Smooth muscle cell (in vitro differentiated cells): ENCODE measurements around the gene ARHGEF9. TPM values are rescaled to one million over a fixed set of nuclear protein-coding genes. Genes with fewer than 3 reads are reported as not detected.
"Not testable (repeated sequence)": the region's sequence is repeated elsewhere in the genome, so short reads cannot be mapped to it uniquely, and the experiment has no call there.

Experiments
- DNase-seq: peaks from one replicate; lab custom pipeline; 2025; ENCODE audit not compliant: unreplicated experiment; lab: John Stamatoyannopoulos, UW
- H2AFZ ChIP-seq: fragments of 200-600 bp; sonication (generic); 2 replicates; pipeline ENCODE4 v1.6.0; 2016; ENCODE audit warnings: antibody characterized with exemption, low read depth, mild to moderate bottlenecking
- H3F3A ChIP-seq: fragments of 200-600 bp; sonication (generic); 2 replicates; pipeline ENCODE4 v1.6.0; 2017; ENCODE audit warnings: antibody characterized with exemption, low read depth
- H3K27ac ChIP-seq: fragments of 200-600 bp; sonication (generic); 2 replicates; pipeline ENCODE4 v1.5.1; 2016; ENCODE audit warnings: low read depth, mild to moderate bottlenecking
- H3K27me3 ChIP-seq: fragments of 200-600 bp; sonication (generic); 2 replicates; pipeline ENCODE4 v1.6.1; 2016; ENCODE audit warnings: low read depth, mild to moderate bottlenecking
- H3K36me3 ChIP-seq: fragments of 200-600 bp; sonication (generic); 2 replicates; pipeline ENCODE4 v1.5.1; 2016; ENCODE audit warnings: low read depth
- H3K4me1 ChIP-seq: fragments of 200-600 bp; sonication (generic); 2 replicates; pipeline ENCODE4 v1.5.1; 2016; ENCODE audit warnings: low read depth
- H3K4me2 ChIP-seq: fragments of 200-600 bp; sonication (generic); 2 replicates; pipeline ENCODE4 v1.6.0; 2016; ENCODE audit warnings: mild to moderate bottlenecking
- H3K4me3 ChIP-seq: fragments of 200-600 bp; sonication (generic); 2 replicates; pipeline ENCODE4 v1.5.1; 2016; ENCODE audit warnings: mild to moderate bottlenecking
- H3K79me2 ChIP-seq: fragments of 200-600 bp; sonication (generic); 2 replicates; pipeline ENCODE4 v1.6.0; 2016; ENCODE audit warnings: low read depth, mild to moderate bottlenecking
- H3K9ac ChIP-seq: fragments of 200-600 bp; sonication (generic); 2 replicates; pipeline ENCODE4 v1.6.0; 2016; ENCODE audit warnings: low read depth
- H3K9me3 ChIP-seq: fragments of 200-600 bp; sonication (generic); replicated peaks from 2 replicates; pipeline ENCODE4 v1.5.1; 2016; ENCODE audit warnings: low read depth
- H4K20me1 ChIP-seq: fragments of 200-600 bp; sonication (generic); 2 replicates; pipeline ENCODE4 v1.6.0; 2016; ENCODE audit warnings: low read depth
- CTCF ChIP-seq: fragments of 200-600 bp; sonication (generic); IDR thresholded peaks from 2 replicates; pipeline ENCODE4 v1.5.1; 2017; ENCODE audit warnings: borderline replicate concordance, mild to moderate bottlenecking, antibody characterized with exemption; ENCODE audit not compliant: insufficient read depth, poor library complexity, severe bottlenecking
- WGBS: methylation state at CpG from one replicate; pipeline ENCODE4 v1.1.7; 2016; ENCODE audit warnings: low lambda C conversion rate; 5-methylcytosine and 5-hydroxymethylcytosine counted together
- polyA plus RNA-seq: library from polyadenylated mRNA; unstranded; fragments of >200 nt; fragmentation: Nextera tagmentation; extraction: Ambion mirVana; gene quantifications from 2 replicates; pipeline ENCODE4 v1.2.1, GENCODE V29; 2016
- total RNA-seq: library from RNA; depleted of rRNA; stranded (reverse); fragments of >200 nt; gene quantifications from 2 replicates; pipeline ENCODE4 v1.2.3, GENCODE V29; 2014

Gene ARHGEF9
- 17.4 and 20.0 TPM in 2 replicates for total RNA-seq
- 9.1 and 10.6 TPM in 2 replicates for polyA plus RNA-seq

DNA sequence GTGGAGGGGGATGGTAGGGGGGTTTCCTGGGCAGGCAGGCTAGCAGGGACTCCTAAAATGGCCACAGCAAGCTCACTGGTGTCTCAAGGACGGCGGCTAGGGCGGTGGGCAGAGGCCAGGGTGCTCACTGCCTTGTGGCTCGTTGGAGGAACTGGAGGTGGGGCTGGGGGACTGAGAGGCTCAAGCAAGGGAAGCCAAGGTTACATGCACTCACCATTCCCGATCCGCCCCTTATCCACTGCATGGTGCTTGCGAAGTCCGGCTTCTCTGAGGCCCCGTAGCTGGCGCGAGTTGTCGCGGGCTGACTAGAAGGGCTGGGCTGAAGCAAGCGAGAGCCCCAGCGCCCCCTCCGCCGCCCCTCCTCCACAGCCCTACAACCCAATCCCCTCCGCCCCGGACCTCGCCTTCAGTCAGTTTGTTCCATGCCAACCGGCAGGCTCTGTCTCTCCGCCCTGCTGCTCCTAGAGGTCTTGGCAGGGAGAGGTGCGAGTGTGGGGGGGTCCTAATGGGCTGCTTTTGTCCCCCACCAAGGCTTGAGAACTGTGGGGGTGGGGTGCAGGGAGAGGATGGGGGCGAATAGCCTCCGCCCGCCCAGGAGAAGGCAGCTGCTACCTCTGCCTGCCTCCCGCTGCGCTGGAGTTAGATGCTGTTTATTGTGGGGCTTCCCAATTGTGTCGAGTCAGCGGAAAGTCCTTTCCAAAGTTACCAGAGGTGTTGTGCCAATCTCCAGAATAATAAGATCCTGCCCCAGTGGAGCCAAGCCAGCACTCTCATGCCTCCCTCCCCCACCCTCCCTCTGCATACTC lies at the start of gene ARHGEF9:
TSS of gene ARHGEF9 (minus strand) at position 313 of the 806 bp plus-strand sequence. CDS start at position 244, 69 bp downstream.
- no peak for TF ChIP-seq CTCF
- Histone ChIP-seq H3F3A (no peaks in the 10 kb centered on the region), H3K79me2 (no peaks in the 10 kb centered on the region), H3K4me1 (no peaks in the 10 kb centered on the region), H3K4me3 (peak within 1 kb of the TSS; percentile 55), H3K27ac (no peak within 1 kb of the TSS), H3K9ac (no peak within 1 kb of the TSS), H4K20me1 (no peaks in the 10 kb centered on the region), H3K9me3 (no peaks in the 10 kb centered on the region), H3K4me2 (peak within 1 kb of the TSS; percentile 84), H2AFZ (peak within 1 kb of the TSS; percentile 54), H3K36me3 (no peaks in the 10 kb centered on the region), H3K27me3 (no peaks in the 10 kb centered on the region)
- 61% methylated on average over 30 of the region's 30 CpGs for WGBS
- DNase-seq = peak; percentile 21

- WGBS = 92% methylated on average over 15 of the region's 23 CpGs
- H4K20me1 ChIP-seq, H3K27ac ChIP-seq, DNase-seq, H3K4me2 ChIP-seq, H3K9me3 ChIP-seq, H3K4me3 ChIP-seq, H3K27me3 ChIP-seq, H3F3A ChIP-seq, H3K36me3 ChIP-seq, H3K4me1 ChIP-seq, H3K79me2 ChIP-seq, H3K9ac ChIP-seq, H2AFZ ChIP-seq: not testable (repeated sequence)
Measured at GRCh38 chrX:63825446-63825845, 40.4 kb upstream of the ARHGEF9 start.

- H3K9me3 ChIP-seq = no peaks in the 10 kb centered on the region
- no peak overlapping the region for H3K9ac ChIP-seq
- no peak overlapping the region for H3K4me2 ChIP-seq
- WGBS = 83% methylated on average over 4 of the region's 4 CpGs
- H3K4me1 ChIP-seq = no peaks in the 10 kb centered on the region
- H4K20me1 ChIP-seq = no peaks in the 10 kb centered on the region
- H2AFZ ChIP-seq = no peak overlapping the region
- no peaks in the 10 kb centered on the region for H3K36me3 ChIP-seq
- H3K79me2 ChIP-seq = no peaks in the 10 kb centered on the region
- H3K27me3 ChIP-seq = no peaks in the 10 kb centered on the region
- no peaks in the 10 kb centered on the region for H3F3A ChIP-seq
- H3K27ac ChIP-seq = no peak overlapping the region
- no peak overlapping the region for H3K4me3 ChIP-seq
- no peak for DNase-seq
- TF ChIP-seq CTCF = no peak
Measured at GRCh38 chrX:63818156-63818555, 33.1 kb upstream of the ARHGEF9 start.

DNA sequence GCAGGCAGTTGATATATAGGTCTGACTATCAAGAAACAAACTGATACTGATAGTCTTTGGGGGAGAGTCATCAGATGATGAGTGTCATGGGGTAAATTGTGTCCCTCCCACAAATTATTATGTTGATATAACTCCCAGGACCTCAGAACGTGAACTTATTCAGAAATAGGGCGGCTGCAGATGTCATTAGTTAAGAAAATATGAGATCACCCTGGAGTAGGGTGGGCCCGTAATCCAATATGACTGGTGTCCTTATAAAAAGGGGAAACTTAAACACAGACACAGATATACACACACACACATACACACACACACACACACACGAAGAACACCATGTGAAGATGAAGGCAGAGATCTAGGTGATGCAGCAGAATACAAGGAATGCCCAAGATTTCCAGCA lies 32.7 kb upstream of the ARHGEF9 start:
- WGBS = 58% methylated on average over 4 of the region's 4 CpGs
- Histone ChIP-seq H3K36me3 (no peaks in the 10 kb centered on the region), H3K9me3 (no peaks in the 10 kb centered on the region), H3K4me1 (no peaks in the 10 kb centered on the region), H3K4me2 (no peak overlapping the region), H3K27ac (no peak overlapping the region), H3K4me3 (no peak overlapping the region), H3K9ac (no peak overlapping the region), H3K79me2 (no peaks in the 10 kb centered on the region), H3F3A (no peaks in the 10 kb centered on the region), H4K20me1 (no peaks in the 10 kb centered on the region), H3K27me3 (no peaks in the 10 kb centered on the region), H2AFZ (no peak overlapping the region)
- no peak for DNase-seq
- no peak for TF ChIP-seq CTCF
